Erythroblast (primary cell): ENCODE data around the gene TPST1.

Experiments
- GATA1 ChIP-seq: IDR thresholded peaks from 2 replicates; pipeline ENCODE4 v1.6.1; 2011; ENCODE audit warnings: low read depth, mild to moderate bottlenecking, control low read depth, low read length, moderate library complexity
- POLR2A ChIP-seq: IDR thresholded peaks from 2 replicates; pipeline ENCODE4 v1.6.1; 2011; ENCODE audit warnings: mild to moderate bottlenecking, low read length

DNA sequence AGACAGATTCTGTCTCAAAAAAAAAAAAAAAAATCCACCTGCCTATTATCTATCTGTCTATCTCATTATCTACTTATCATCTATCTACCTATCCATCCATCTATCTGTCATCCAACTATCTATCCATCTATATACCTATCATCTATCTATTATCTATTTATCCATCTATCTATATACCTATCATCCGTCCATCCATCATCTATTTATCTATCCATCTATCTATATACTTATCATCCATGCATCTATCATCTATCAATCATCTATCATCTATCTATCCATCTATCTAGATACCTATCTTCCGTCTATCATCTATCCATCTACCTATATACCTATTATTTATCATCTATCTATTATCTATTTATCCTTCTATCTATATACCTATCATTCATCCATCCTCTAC is 16.5 kb upstream of the TPST1 start:
- TF ChIP-seq POLR2A = no peak
- no peak for TF ChIP-seq GATA1
